ENCODE measurements around the gene CDKAL1.

CDKAL1 gene

GRCh38 chr6:20604159-20604558 is 69.9 kb downstream of the CDKAL1 start (continued):
- TF ChIP-seq CREB5 (CRISPR knock-in tag; IDR thresholded peaks at IDR 0.05; ENCODE audit: low read depth) (no peak), ZFP30 (CRISPR knock-in tag; IDR thresholded peaks at IDR 0.05) (no peak), OSR1 (CRISPR knock-in tag; IDR thresholded peaks at IDR 0.05) (no peak), TSHZ2 (CRISPR knock-in tag; IDR thresholded peaks at IDR 0.05) (no peak)

- ATAC-seq, result no peak
- TF ChIP-seq CREB5 (CRISPR knock-in tag; IDR thresholded peaks at IDR 0.05; ENCODE audit: low read depth) (no peak), ARNTL (CRISPR knock-in tag; IDR thresholded peaks at IDR 0.05; ENCODE audit: borderline replicate concordance, low read depth) (no peak), ZC3H10 (CRISPR knock-in tag; IDR thresholded peaks at IDR 0.05) (no peak), POU6F1 (CRISPR knock-in tag; IDR thresholded peaks at IDR 0.05; ENCODE audit: borderline replicate concordance, low read depth) (no peak)
Observed at GRCh38 chr6:20605061-20605460, 70.8 kb downstream of the CDKAL1 start.

- no peak for ATAC-seq
- TF ChIP-seq ZNF8 (CRISPR knock-in tag; IDR thresholded peaks at IDR 0.05), result no peak
- TF ChIP-seq POU6F1 (CRISPR knock-in tag; IDR thresholded peaks at IDR 0.05; ENCODE audit: borderline replicate concordance, low read depth), result no peak
- TF ChIP-seq GLIS3 (CRISPR knock-in tag; IDR thresholded peaks at IDR 0.05), result no peak
- no peak for TF ChIP-seq BACH2 (CRISPR knock-in tag; IDR thresholded peaks at IDR 0.05; ENCODE audit: borderline replicate concordance)
- TF ChIP-seq ZFP30 (CRISPR knock-in tag; IDR thresholded peaks at IDR 0.05), result no peak
- TF ChIP-seq PATZ1 (CRISPR knock-in tag; IDR thresholded peaks at IDR 0.05; ENCODE audit: borderline replicate concordance), result no peak
- no peak for TF ChIP-seq OSR1 (CRISPR knock-in tag; IDR thresholded peaks at IDR 0.05)
- TF ChIP-seq PPARA (CRISPR knock-in tag; IDR thresholded peaks at IDR 0.05; ENCODE audit: borderline replicate concordance), result no peak
- no peak for TF ChIP-seq SNAI2 (CRISPR knock-in tag; IDR thresholded peaks at IDR 0.05)
- no peak for TF ChIP-seq ZNF565 (CRISPR knock-in tag; conservative IDR thresholded peaks at IDR 0.05; ENCODE audit: low read depth)
- TF ChIP-seq ZC3H10 (CRISPR knock-in tag; IDR thresholded peaks at IDR 0.05), result no peak
- TF ChIP-seq ZNF70 (CRISPR knock-in tag; IDR thresholded peaks at IDR 0.05), result no peak
- no peak for TF ChIP-seq RARB (CRISPR knock-in tag; IDR thresholded peaks at IDR 0.05)
- TF ChIP-seq ISL1 (CRISPR knock-in tag; IDR thresholded peaks at IDR 0.05), result no peak
- TF ChIP-seq TOX (CRISPR knock-in tag; IDR thresholded peaks at IDR 0.05; ENCODE audit: borderline replicate concordance), result no peak
- no peak for TF ChIP-seq TSHZ2 (CRISPR knock-in tag; IDR thresholded peaks at IDR 0.05)
- TF ChIP-seq CSDC2 (CRISPR knock-in tag; IDR thresholded peaks at IDR 0.05), result no peak
- TF ChIP-seq ARNTL (CRISPR knock-in tag; IDR thresholded peaks at IDR 0.05; ENCODE audit: borderline replicate concordance, low read depth), result no peak
Observed at GRCh38 chr6:20605581-20605980, 71.3 kb downstream of the CDKAL1 start.

Data from SK-N-SH treated with all-trans-retinoic acid at 6 μM for 48 hours (cell line).